ENCODE results near the gene CCDC13. TPM values are rescaled to one million over a fixed set of nuclear protein-coding genes. Genes with fewer than 3 reads are reported as not detected.

Gene CCDC13
- total RNA-seq, 1 experiment from 2014 or later: 0.82 TPM

- Histone ChIP-seq H3K4me1 (ENCODE audit: control insufficient read depth, insufficient read depth, low read length) (no peaks in the 10 kb centered on the region), H3K9me3 (ENCODE audit: control insufficient read depth, insufficient read depth, low read depth, low read length) (no peaks in the 10 kb centered on the region), H3K27ac (ENCODE audit: low read length) (no peak overlapping the region), H3K4me3 (ENCODE audit: low read depth in 2 of 2, low read length in 2 of 2) (no peak overlapping the region), H3K27me3 (ENCODE audit: control insufficient read depth, insufficient read depth, low read length) (no peaks in the 10 kb centered on the region), H3K36me3 (ENCODE audit: control insufficient read depth, insufficient read depth, low read length) (no peaks in the 10 kb centered on the region)
- ATAC-seq (no peak), DNase-seq (ENCODE audit: low read depth, low spot score) (no peak)
- ChIA-PET POLR2A (no interaction called here), CTCF (no interaction called here)
- no TSS peak for BruUV-seq (replicated peaks)
- intact Hi-C loops (cut with micrococcal nuclease; ENCODE audit: unreplicated experiment): no loop called here
- in situ Hi-C loops (cut with HindIII; ENCODE audit: low pct_unique_long_range_greater_than_20kb, low sequenced_read_pairs): no loop called here
- TF ChIP-seq POLR2AphosphoS5 (IDR thresholded peaks at IDR 0.05; ENCODE audit: low read depth, low read length) (no peak), SIN3A (IDR thresholded peaks at IDR 0.05; ENCODE audit: borderline replicate concordance, insufficient read depth, low read depth, low read length) (no peak), TCF7L2 (IDR thresholded peaks at IDR 0.05; ENCODE audit: low read depth, low read length) (no peak)
- TF ChIP-seq, protein P1, sequence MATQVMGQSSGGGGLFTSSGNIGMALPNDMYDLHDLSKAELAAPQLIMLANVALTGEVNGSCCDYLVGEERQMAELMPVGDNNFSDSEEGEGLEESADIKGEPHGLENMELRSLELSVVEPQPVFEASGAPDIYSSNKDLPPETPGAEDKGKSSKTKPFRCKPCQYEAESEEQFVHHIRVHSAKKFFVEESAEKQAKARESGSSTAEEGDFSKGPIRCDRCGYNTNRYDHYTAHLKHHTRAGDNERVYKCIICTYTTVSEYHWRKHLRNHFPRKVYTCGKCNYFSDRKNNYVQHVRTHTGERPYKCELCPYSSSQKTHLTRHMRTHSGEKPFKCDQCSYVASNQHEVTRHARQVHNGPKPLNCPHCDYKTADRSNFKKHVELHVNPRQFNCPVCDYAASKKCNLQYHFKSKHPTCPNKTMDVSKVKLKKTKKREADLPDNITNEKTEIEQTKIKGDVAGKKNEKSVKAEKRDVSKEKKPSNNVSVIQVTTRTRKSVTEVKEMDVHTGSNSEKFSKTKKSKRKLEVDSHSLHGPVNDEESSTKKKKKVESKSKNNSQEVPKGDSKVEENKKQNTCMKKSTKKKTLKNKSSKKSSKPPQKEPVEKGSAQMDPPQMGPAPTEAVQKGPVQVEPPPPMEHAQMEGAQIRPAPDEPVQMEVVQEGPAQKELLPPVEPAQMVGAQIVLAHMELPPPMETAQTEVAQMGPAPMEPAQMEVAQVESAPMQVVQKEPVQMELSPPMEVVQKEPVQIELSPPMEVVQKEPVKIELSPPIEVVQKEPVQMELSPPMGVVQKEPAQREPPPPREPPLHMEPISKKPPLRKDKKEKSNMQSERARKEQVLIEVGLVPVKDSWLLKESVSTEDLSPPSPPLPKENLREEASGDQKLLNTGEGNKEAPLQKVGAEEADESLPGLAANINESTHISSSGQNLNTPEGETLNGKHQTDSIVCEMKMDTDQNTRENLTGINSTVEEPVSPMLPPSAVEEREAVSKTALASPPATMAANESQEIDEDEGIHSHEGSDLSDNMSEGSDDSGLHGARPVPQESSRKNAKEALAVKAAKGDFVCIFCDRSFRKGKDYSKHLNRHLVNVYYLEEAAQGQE (IDR thresholded peaks at IDR 0.05; ENCODE audit: insufficient read depth in 1 of 2, low read depth in 2 of 2, low read length in 1 of 2): no peak
- TF ChIP-seq, protein P2, sequence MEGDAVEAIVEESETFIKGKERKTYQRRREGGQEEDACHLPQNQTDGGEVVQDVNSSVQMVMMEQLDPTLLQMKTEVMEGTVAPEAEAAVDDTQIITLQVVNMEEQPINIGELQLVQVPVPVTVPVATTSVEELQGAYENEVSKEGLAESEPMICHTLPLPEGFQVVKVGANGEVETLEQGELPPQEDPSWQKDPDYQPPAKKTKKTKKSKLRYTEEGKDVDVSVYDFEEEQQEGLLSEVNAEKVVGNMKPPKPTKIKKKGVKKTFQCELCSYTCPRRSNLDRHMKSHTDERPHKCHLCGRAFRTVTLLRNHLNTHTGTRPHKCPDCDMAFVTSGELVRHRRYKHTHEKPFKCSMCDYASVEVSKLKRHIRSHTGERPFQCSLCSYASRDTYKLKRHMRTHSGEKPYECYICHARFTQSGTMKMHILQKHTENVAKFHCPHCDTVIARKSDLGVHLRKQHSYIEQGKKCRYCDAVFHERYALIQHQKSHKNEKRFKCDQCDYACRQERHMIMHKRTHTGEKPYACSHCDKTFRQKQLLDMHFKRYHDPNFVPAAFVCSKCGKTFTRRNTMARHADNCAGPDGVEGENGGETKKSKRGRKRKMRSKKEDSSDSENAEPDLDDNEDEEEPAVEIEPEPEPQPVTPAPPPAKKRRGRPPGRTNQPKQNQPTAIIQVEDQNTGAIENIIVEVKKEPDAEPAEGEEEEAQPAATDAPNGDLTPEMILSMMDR (IDR thresholded peaks at IDR 0.05): no peak
Measured at GRCh38 chr3:42725454-42725853, 47.6 kb downstream of the CCDC13 start.

DNA sequence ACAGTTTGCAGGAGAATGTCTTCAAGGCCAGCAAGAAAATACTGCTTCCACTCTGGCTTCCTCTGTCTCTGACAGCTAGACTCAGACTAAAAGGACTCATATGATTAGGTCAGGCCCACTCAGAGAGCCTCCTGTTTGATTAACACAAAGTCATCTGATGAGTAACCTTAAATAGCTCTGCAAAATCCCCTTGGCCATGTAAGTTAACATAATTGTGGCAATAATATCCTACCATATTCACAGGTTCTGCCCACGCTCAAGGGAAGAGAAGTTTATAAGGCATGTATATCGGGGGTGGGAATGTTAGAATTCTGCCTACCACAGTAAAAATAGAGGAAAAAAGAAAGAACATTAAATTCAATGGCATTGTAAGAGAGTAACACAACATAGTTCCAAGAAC, 49.8 kb downstream of the CCDC13 start:
- ChIA-PET POLR2A (interaction anchor here (0.7 kb wide), 1 partner anchor 8 kb away, joined by 5 read pairs; no protein-coding TSS in a partner anchor), CTCF (interaction anchor here (0.6 kb wide), 1 partner anchor 11 kb away, joined by 6 read pairs; no protein-coding TSS in a partner anchor)
- Histone ChIP-seq H3K27ac (ENCODE audit: low read length) (no peak overlapping the region), H3K27me3 (ENCODE audit: control insufficient read depth, insufficient read depth, low read length) (no peaks in the 10 kb centered on the region), H3K4me3 (ENCODE audit: low read depth in 2 of 2, low read length in 2 of 2) (no peak overlapping the region), H3K4me1 (ENCODE audit: control insufficient read depth, insufficient read depth, low read length) (no peaks in the 10 kb centered on the region), H3K36me3 (ENCODE audit: control insufficient read depth, insufficient read depth, low read length) (no peaks in the 10 kb centered on the region), H3K9me3 (ENCODE audit: control insufficient read depth, insufficient read depth, low read depth, low read length) (no peaks in the 10 kb centered on the region)
- peak; percentile 58; the same call in 1 of the 2 replicates for ATAC-seq
- TF ChIP-seq, protein P1 (IDR thresholded peaks at IDR 0.05; ENCODE audit: insufficient read depth in 1 of 2, low read depth in 2 of 2, low read length in 1 of 2): no peak
- no peak for TF ChIP-seq TCF7L2 (IDR thresholded peaks at IDR 0.05; ENCODE audit: low read depth, low read length)
- TF ChIP-seq, protein P2 (IDR thresholded peaks at IDR 0.05): no peak
- TF ChIP-seq POLR2AphosphoS5 (IDR thresholded peaks at IDR 0.05; ENCODE audit: low read depth, low read length): no peak
- no peak for TF ChIP-seq SIN3A (IDR thresholded peaks at IDR 0.05; ENCODE audit: borderline replicate concordance, insufficient read depth, low read depth, low read length)
- intact Hi-C loops (cut with micrococcal nuclease; ENCODE audit: unreplicated experiment): no loop called here
- DNase-seq (ENCODE audit: low read depth, low spot score): no peak
- in situ Hi-C loops (cut with HindIII; ENCODE audit: low pct_unique_long_range_greater_than_20kb, low sequenced_read_pairs): no loop called here
- no TSS peak for BruUV-seq (replicated peaks)
